Keratinocyte (primary cell): Measurements from ENCODE around the gene MAP3K10. TPM values are rescaled to one million over a fixed set of nuclear protein-coding genes. Genes with fewer than 3 reads are reported as not detected.
A peak's percentile ranks its signal among the peaks of the same experiment; 100 is the strongest.

Experiments used
- DNase-seq: peaks from one replicate; pipeline ENCODE4 v3.0.0-alpha.2; 2011; ENCODE audit warnings: low read depth, missing footprints, low spot score
- FAIRE-seq: peaks from 2 replicates; lab custom pipeline; 2011; peaks lifted over from hg19 to GRCh38; lab: Jason Lieb, UNC
- H2AFZ ChIP-seq: 2 replicates; pipeline ENCODE4 v1.6.0; 2012; ENCODE audit warnings: low read length, control low read depth, inconsistent platforms; ENCODE audit not compliant: control insufficient read depth
- H3K27ac ChIP-seq: 2 replicates; pipeline ENCODE4 v1.5.1; 2011; ENCODE audit warnings: low read length; ENCODE audit not compliant: control insufficient read depth, insufficient read depth
- H3K27me3 ChIP-seq: 3 replicates; pipeline ENCODE4 v1.6.0; 2011; ENCODE audit warnings: low read length; ENCODE audit not compliant: control insufficient read depth, insufficient read depth; ENCODE audit errors: extremely low read depth
- H3K36me3 ChIP-seq, 2 experiments: 2 replicates in 1 of 2; 3 replicates in 1 of 2; pipeline ENCODE4 v1.5.1; 2011; ENCODE audit warnings: low read length in 2 of 2, mild to moderate bottlenecking in 1 of 2; ENCODE audit not compliant: control insufficient read depth in 2 of 2, insufficient read depth in 2 of 2; ENCODE audit errors: extremely low read depth in 1 of 2
- H3K4me1 ChIP-seq: 3 replicates; pipeline ENCODE4 v1.5.1; 2011; ENCODE audit warnings: low read length; ENCODE audit not compliant: control insufficient read depth, insufficient read depth; ENCODE audit errors: extremely low read depth
- H3K4me2 ChIP-seq: 3 replicates; pipeline ENCODE4 v1.6.0; 2011; ENCODE audit warnings: low read depth, low read length; ENCODE audit not compliant: control insufficient read depth, insufficient read depth; ENCODE audit errors: extremely low read depth
- H3K4me3 ChIP-seq, 3 experiments: fragments of 200-600 bp in 1 of 3; sonication (generic) in 1 of 3; 2 replicates in 2 of 3; 3 replicates in 1 of 3; pipeline ENCODE4 v1.5.1; 2011 to 2016; ENCODE audit warnings: low read length in 3 of 3, mild to moderate bottlenecking in 3 of 3, control low read depth in 2 of 3, inconsistent platforms in 1 of 3, low read depth in 1 of 3, mixed read lengths in 1 of 3, mixed run types in 1 of 3, moderate library complexity in 1 of 3; ENCODE audit not compliant: control insufficient read depth in 2 of 3, insufficient read depth in 2 of 3; ENCODE audit errors: extremely low read depth in 1 of 3
- H3K79me2 ChIP-seq: 2 replicates; pipeline ENCODE4 v1.6.0; 2012; ENCODE audit warnings: low read length; ENCODE audit not compliant: control insufficient read depth, insufficient read depth
- H3K9ac ChIP-seq: 3 replicates; pipeline ENCODE4 v1.6.0; 2011; ENCODE audit warnings: low read length; ENCODE audit not compliant: control insufficient read depth, insufficient read depth; ENCODE audit errors: extremely low read depth
- H3K9me1 ChIP-seq: 3 replicates; pipeline ENCODE4 v1.6.0; 2011; ENCODE audit warnings: low read length; ENCODE audit not compliant: control insufficient read depth, insufficient read depth; ENCODE audit errors: extremely low read depth
- H3K9me3 ChIP-seq: 2 replicates; pipeline ENCODE4 v1.5.1; 2012; ENCODE audit warnings: low read depth, low read length; ENCODE audit not compliant: control insufficient read depth
- H4K20me1 ChIP-seq: 3 replicates; pipeline ENCODE4 v1.6.0; 2011; ENCODE audit warnings: low read length; ENCODE audit not compliant: control insufficient read depth, insufficient read depth; ENCODE audit errors: extremely low read depth
- EZH2 ChIP-seq: IDR thresholded peaks from one replicate; pipeline ENCODE4 v1.6.1; 2012; ENCODE audit warnings: inconsistent platforms, mild to moderate bottlenecking, low read length, moderate library complexity
- dilution Hi-C: fragments of 300-500 bp; cut with MboI; formaldehyde crosslinking; loops from one replicate; pipeline ENCODE4 v1.7.0; 2020; ENCODE audit warnings: low sequenced_read_pairs; ENCODE audit not compliant: extremely low pct_ligation_motif_present
- polyA plus RNA-seq, 5 experiments: library from polyadenylated mRNA; depleted of rRNA in 3 of 5; stranded (reverse) in 3 of 5; stranded (forward) in 1 of 5; unstranded in 1 of 5; fragments of >200 nt; gene quantifications; 1 replicate in 1 of 5; 2 replicates in 3 of 5; 3 replicates in 1 of 5; pipeline versions ENCODE4 v1.2.1 to v1.2.3, GENCODE V29; 2011 to 2012; ENCODE audit warnings: missing spikeins in 2 of 5, low read depth in 1 of 5, low replicate concordance in 1 of 5
- TF ChIP-seq, protein P1 (sequence below), 3 experiments: IDR thresholded peaks in 1 of 3; conservative IDR thresholded peaks in 1 of 3; optimal IDR thresholded peaks in 1 of 3; 2 replicates in 2 of 3; 3 replicates in 1 of 3; pipeline versions ENCODE3 to v1.5.1; 2011; ENCODE audit warnings: low read length in 3 of 3, mild to moderate bottlenecking in 3 of 3, moderate library complexity in 2 of 3, control low read depth in 1 of 3, inconsistent platforms in 1 of 3; ENCODE audit not compliant: insufficient read depth in 2 of 3; ENCODE audit errors: extremely low read depth in 1 of 3

The MAP3K10 gene
- polyA plus RNA-seq, 1 donor (not counting 4 experiments of a cell fraction or from before 2014, with no cell fraction given), result 2.9 TPM

GRCh38 chr19:40177286-40178070, 13.7 kb upstream of the MAP3K10 start:
- no peak for FAIRE-seq
- Histone ChIP-seq H4K20me1 (no peaks in the 10 kb centered on the region), H3K4me3 (no peak overlapping the region), H3K36me3 (no peaks in the 10 kb centered on the region), H3K9ac (no peak overlapping the region), H2AFZ (no peak overlapping the region), H3K4me1 (no peaks in the 10 kb centered on the region), H3K27me3 (no peaks in the 10 kb centered on the region), H3K9me3 (no peaks in the 10 kb centered on the region), H3K27ac (no peak overlapping the region), H3K9me1 (no peaks in the 10 kb centered on the region), H3K4me2 (no peak overlapping the region), H3K79me2 (no peaks in the 10 kb centered on the region)
- dilution Hi-C loops, result no loop called here
- no peak for DNase-seq
- TF ChIP-seq, protein P1, sequence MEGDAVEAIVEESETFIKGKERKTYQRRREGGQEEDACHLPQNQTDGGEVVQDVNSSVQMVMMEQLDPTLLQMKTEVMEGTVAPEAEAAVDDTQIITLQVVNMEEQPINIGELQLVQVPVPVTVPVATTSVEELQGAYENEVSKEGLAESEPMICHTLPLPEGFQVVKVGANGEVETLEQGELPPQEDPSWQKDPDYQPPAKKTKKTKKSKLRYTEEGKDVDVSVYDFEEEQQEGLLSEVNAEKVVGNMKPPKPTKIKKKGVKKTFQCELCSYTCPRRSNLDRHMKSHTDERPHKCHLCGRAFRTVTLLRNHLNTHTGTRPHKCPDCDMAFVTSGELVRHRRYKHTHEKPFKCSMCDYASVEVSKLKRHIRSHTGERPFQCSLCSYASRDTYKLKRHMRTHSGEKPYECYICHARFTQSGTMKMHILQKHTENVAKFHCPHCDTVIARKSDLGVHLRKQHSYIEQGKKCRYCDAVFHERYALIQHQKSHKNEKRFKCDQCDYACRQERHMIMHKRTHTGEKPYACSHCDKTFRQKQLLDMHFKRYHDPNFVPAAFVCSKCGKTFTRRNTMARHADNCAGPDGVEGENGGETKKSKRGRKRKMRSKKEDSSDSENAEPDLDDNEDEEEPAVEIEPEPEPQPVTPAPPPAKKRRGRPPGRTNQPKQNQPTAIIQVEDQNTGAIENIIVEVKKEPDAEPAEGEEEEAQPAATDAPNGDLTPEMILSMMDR (optimal IDR thresholded peaks at IDR 0.05 in 1 of 3, IDR thresholded peaks at IDR 0.05 in 1 of 3, conservative IDR thresholded peaks at IDR 0.05 in 1 of 3; ENCODE audit: extremely low read depth in 1 of 3, insufficient read depth in 2 of 3, low read length in 3 of 3), result no peak
- TF ChIP-seq EZH2, result no peak

- H3K9me1 ChIP-seq, result no peaks in the 10 kb centered on the region
- no peak overlapping the region for H3K4me3 ChIP-seq
- no peaks in the 10 kb centered on the region for H4K20me1 ChIP-seq
- H2AFZ ChIP-seq, result no peak overlapping the region
- TF ChIP-seq, protein P1 (optimal IDR thresholded peaks at IDR 0.05 in 1 of 3, IDR thresholded peaks at IDR 0.05 in 1 of 3, conservative IDR thresholded peaks at IDR 0.05 in 1 of 3; ENCODE audit: extremely low read depth in 1 of 3, insufficient read depth in 2 of 3, low read length in 3 of 3), result no peak
- TF ChIP-seq EZH2, result no peak
- H3K4me1 ChIP-seq, result no peaks in the 10 kb centered on the region
- DNase-seq (peak; percentile 33), FAIRE-seq (no peak)
- H3K9me3 ChIP-seq, result no peaks in the 10 kb centered on the region
- H3K79me2 ChIP-seq, result no peaks in the 10 kb centered on the region
- no peak overlapping the region for H3K9ac ChIP-seq
- no peak overlapping the region for H3K27ac ChIP-seq
- no peaks in the 10 kb centered on the region for H3K27me3 ChIP-seq
- dilution Hi-C loops, result no loop called here
- no peak overlapping the region for H3K4me2 ChIP-seq
- no peaks in the 10 kb centered on the region for H3K36me3 ChIP-seq
Observed at GRCh38 chr19:40178756-40179155, 12.5 kb upstream of the MAP3K10 start.
